KOPT-K1 (cell line): ENCODE data around the gene AGAP1.

Source experiments
- H3K27ac ChIP-seq: fragments of 200-600 bp; sonication (generic); 2 replicates; pipeline ENCODE4 v1.5.1; 2016; ENCODE audit warnings: antibody characterized with exemption, mild to moderate bottlenecking, low read depth, low read length; ENCODE audit not compliant: poor library complexity, severe bottlenecking
- H3K36me3 ChIP-seq: fragments of 200-600 bp; sonication (generic); 2 replicates; pipeline ENCODE4 v1.5.1; 2017; ENCODE audit warnings: antibody characterized with exemption, mild to moderate bottlenecking, low read length, moderate library complexity; ENCODE audit not compliant: insufficient read depth
- H3K9me3 ChIP-seq: fragments of 200-600 bp; sonication (generic); 2 replicates; pipeline ENCODE4 v1.5.1; 2017; ENCODE audit warnings: antibody characterized with exemption, low read length, mild to moderate bottlenecking; ENCODE audit not compliant: insufficient read depth, poor library complexity, severe bottlenecking

The AGAP1 gene

GRCh38 chr2:236045251-236046235 lies 551.7 kb downstream of the AGAP1 start:
- Histone ChIP-seq H3K27ac (no peak overlapping the region), H3K36me3 (no peaks in the 10 kb centered on the region), H3K9me3 (no peaks in the 10 kb centered on the region)

DNA sequence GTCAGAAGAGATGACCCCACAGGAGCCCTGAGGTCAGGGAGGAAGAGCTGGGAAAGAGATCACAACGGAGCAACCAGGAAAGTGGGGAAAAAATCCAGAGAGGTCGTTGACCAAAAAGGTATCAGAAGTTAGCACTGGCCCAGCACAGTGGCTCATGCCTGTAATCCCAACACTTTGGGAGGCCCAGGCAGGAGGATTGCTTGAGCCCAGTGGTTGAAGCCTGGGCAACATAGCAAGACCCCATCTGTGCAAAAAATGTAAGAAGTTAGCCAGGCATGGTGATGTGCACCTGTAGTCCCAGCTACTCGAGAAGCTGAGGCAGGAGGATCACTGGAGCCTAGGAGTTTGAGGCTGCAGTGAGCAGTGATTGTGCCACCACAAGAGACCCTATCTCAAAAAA lies 552.9 kb downstream of the AGAP1 start:
- H3K27ac ChIP-seq: no peak overlapping the region
- no peaks in the 10 kb centered on the region for H3K36me3 ChIP-seq
- H3K9me3 ChIP-seq: no peaks in the 10 kb centered on the region

DNA sequence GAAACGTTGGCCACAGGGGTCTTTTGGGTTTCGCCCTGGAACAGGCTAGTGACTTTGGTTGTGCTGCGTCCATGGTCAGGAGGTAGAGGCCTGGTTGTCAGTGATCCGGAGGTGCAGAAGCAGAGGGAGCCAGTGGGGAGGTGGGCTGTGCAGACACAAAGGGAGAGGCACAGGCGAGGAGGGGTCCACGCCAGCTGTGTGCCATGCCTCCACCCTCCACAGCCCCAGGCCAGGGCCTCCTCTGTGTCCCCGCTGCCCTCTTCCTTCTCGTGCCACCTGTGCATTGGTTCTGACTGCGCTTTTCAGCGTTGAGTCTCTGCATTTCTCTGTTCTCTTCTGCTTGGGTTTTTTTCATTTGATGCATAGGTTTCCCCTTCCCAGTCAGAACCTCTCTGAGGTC lies 553.3 kb downstream of the AGAP1 start:
- Histone ChIP-seq H3K9me3 (no peaks in the 10 kb centered on the region), H3K27ac (no peak overlapping the region), H3K36me3 (no peaks in the 10 kb centered on the region)

DNA sequence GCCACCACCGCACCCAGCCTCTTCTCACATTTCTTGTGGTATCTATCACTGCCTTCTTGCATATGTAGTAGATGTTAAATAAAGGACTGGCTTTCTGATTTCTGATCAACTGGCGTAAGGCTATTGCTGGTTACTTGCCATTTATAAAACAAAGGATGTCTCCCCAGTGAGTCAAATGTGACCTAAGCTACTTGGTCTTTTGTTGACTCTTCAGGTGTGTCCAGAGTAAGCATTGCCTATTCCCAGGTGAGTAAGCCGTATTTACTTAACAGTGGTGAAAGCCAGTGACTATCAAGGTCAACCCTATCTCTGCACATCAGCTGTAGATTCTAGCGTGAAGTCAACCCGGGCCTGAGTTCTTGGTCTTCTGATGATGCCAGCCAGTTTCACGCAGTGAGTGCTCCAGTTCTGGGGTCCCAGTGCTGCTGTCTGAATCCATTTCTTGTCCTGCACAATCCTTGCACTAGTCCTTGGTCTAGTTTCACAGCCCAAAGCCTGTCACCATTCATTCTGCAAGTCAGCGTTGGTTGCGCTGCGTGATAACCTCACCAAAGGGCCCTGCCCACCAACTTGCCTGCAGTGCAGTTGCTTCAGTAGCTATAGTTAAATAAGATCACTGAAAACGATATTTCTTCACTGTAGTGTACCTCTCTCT lies 554.2 kb downstream of the AGAP1 start:
- no peaks in the 10 kb centered on the region for H3K36me3 ChIP-seq
- H3K27ac ChIP-seq: no peak overlapping the region
- no peaks in the 10 kb centered on the region for H3K9me3 ChIP-seq

- no peaks in the 10 kb centered on the region for H3K36me3 ChIP-seq
- no peaks in the 10 kb centered on the region for H3K9me3 ChIP-seq
- no peak overlapping the region for H3K27ac ChIP-seq
Measured at GRCh38 chr2:236049981-236050380, 556.1 kb downstream of the AGAP1 start.

- no peaks in the 10 kb centered on the region for H3K9me3 ChIP-seq
- no peaks in the 10 kb centered on the region for H3K36me3 ChIP-seq
- no peak overlapping the region for H3K27ac ChIP-seq
Measured at GRCh38 chr2:236051351-236051750, 557.5 kb downstream of the AGAP1 start.

DNA sequence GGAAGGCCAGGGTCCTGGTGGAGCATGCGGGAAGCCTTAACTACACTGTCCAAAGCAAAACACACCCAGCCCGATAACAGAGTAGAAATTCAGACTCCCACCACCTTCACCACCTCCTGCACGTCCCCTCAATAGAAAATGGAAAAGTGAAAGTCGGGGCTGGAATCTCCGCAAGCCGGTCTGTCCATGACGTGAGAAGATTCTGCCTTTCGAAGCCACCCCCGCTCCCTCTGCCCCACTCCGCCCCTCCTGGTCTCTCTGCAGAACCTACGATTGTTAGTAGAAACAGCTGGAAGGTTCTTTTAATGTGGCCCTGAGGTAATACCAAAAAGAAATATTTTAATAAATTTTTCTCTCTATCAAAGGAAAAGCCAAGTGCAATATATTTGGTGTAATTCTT lies 558.0 kb downstream of the AGAP1 start:
- H3K9me3 ChIP-seq: no peaks in the 10 kb centered on the region
- H3K36me3 ChIP-seq: no peaks in the 10 kb centered on the region
- H3K27ac ChIP-seq: no peak overlapping the region

- no peak overlapping the region for H3K27ac ChIP-seq
- H3K36me3 ChIP-seq: no peaks in the 10 kb centered on the region
- no peaks in the 10 kb centered on the region for H3K9me3 ChIP-seq
Measured at GRCh38 chr2:236052206-236052605, 558.4 kb downstream of the AGAP1 start.

DNA sequence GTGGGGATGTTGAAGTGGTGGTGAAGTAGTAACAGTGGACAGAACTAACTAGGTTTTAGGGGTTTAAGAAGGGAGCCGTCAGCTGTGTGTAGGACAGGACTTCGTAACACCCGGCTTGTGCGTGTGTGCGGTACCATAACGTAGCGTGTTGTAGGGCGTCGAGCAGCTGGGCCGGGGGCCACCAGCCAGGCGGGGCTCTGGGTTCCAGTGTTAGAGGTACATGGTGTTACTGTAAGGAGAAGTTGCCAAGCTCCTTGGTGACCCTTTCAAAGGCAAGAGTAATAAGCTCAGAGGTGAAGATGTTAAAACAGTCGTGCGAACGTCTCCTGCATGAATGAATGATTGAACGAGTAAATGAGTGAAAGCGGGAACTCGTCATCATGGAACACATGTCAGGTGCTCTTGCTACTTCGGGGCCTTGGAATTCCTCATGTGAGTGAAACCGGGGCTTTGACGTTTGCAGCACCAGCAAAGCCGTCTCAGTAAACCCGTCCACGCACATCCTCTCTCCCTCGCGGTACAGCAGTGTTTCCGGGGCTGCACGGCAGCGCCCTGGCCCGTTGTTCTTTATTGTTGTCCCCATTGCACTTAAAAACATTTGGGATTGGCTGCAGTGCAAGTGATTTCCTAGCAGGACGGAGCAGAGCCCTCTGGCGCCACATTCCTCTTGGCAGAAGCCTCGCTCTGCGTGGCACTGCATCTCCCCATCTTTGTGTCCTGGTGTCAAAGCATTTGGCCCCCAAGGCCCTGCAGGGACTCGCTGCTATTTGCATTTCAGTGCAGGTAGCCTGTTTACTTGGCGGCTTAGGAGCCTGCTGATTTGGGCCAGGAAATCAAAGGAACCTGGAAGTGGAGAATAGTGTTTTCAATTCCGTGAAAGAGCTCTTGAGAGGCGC lies 559.3 kb downstream of the AGAP1 start:
- Histone ChIP-seq H3K36me3 (no peaks in the 10 kb centered on the region), H3K27ac (no peak overlapping the region), H3K9me3 (peaks cover 3% of the 10 kb centered on the region)

GRCh38 chr2:236054125-236054524 lies 560.3 kb downstream of the AGAP1 start:
- Histone ChIP-seq H3K9me3 (peaks cover 4% of the 10 kb centered on the region), H3K27ac (no peak overlapping the region), H3K36me3 (no peaks in the 10 kb centered on the region)

DNA sequence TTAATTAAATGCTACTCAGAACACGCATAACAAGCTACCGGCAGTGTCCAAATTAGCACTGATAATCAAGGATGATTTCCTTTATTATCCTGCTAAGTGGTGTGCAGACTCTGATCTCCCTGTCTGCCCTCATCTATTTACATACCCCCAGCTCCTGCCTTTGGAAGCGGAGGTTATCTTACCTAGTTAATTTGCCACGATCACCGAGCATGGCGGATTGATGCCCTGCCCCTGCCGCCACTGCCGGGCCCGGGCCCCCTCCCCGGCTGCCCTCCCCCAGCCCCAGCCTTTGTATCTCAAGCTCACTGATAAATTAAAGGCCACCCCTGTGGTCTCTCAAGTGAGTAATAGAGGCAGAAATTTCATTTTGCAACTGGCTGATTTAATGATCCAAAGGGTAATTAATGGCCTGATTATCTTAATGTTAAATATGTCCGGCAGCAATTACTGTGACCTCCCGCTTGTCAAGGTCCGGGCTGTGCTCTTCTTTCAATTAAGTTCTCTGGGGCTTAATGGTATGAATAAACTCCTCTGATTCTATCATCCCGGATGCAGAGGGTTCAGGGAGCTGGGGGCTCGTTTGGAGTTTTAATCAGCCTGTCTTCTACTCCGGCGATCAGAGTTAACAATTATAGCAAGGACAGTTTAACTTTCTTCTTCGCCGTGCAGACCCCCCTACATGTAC lies 560.9 kb downstream of the AGAP1 start:
- Histone ChIP-seq H3K9me3 (peaks cover 4% of the 10 kb centered on the region), H3K36me3 (no peaks in the 10 kb centered on the region), H3K27ac (no peak overlapping the region)

DNA sequence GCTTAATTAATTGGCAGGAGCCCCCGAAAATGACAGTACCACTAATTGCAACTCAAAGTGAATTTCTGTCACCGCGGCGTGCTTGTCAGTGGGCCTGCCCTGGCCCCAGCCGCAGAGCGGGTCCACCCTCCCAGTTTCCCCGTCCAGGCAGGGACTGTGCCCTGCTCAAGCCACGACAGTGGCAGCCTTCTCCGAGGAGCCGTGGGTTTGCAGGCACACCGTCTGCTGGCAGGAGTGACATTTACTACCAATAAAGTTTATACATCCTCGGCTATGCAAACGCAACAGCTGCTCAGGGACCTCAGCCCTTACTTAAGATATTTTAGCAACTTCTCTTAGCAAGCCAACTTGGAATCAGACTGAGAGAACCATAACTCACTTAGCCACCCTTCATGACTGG lies 561.6 kb downstream of the AGAP1 start:
- Histone ChIP-seq H3K27ac (no peak overlapping the region), H3K9me3 (peaks cover 4% of the 10 kb centered on the region), H3K36me3 (no peaks in the 10 kb centered on the region)

GRCh38 chr2:236056141-236056540 lies 562.3 kb downstream of the AGAP1 start:
- no peaks in the 10 kb centered on the region for H3K36me3 ChIP-seq
- H3K27ac ChIP-seq: no peak overlapping the region
- H3K9me3 ChIP-seq: peaks cover 4% of the 10 kb centered on the region

DNA sequence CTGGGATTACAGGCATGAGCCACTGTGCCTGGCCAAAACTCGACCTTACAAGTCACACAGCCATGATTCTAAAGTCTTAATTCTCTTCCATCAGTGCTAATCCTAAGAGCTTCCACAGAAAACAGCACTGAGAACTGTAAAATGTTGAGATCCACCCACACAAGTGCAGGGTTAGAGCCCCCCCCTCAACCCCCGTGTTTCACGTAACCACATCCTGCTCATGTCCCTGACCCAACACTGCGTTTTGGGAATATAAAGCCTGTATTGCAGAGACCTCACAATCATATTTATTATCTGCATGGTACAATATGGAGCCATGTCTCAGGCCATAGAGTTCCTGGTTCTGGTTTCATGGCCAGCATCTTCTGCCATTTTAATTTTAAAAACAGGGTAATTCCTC lies 563.5 kb downstream of the AGAP1 start:
- no peaks in the 10 kb centered on the region for H3K36me3 ChIP-seq

More for the DNA sequence above, 563.5 kb downstream of the AGAP1 start:
- no peak overlapping the region for H3K27ac ChIP-seq
- peaks cover 4% of the 10 kb centered on the region for H3K9me3 ChIP-seq
